Measurements from ENCODE around the gene VRK1.

VRK1 gene

GRCh38 chr14:96928779-96929380 lies 131.7 kb downstream of the VRK1 start:
- no peaks in the 10 kb centered on the region for H3K9me2 ChIP-seq (replicated peaks; ENCODE audit: control insufficient read depth, low read length)
- no peak overlapping the region for H3K4me3 ChIP-seq (ENCODE audit: low read length)
- H3F3A ChIP-seq (ENCODE audit: control insufficient read depth, insufficient read depth), result no peaks in the 10 kb centered on the region
- H3K9me3 ChIP-seq (ENCODE audit: control insufficient read depth, insufficient read depth, low read length), result no peaks in the 10 kb centered on the region
- no peaks in the 10 kb centered on the region for H3K36me3 ChIP-seq (ENCODE audit: control insufficient read depth, low read length)
- H3K79me2 ChIP-seq (ENCODE audit: control insufficient read depth, low read length), result no peaks in the 10 kb centered on the region
- no peaks in the 10 kb centered on the region for H3K27me3 ChIP-seq (ENCODE audit: control insufficient read depth, low read length)
- H3K27ac ChIP-seq (ENCODE audit: low read depth, low read length), result no peak overlapping the region
- H3K4me1 ChIP-seq (ENCODE audit: control insufficient read depth, low read length), result no peaks in the 10 kb centered on the region
- TF ChIP-seq EZH2phosphoT487 (IDR thresholded peaks at IDR 0.05; ENCODE audit: borderline replicate concordance, low read length) (no peak), CTCF (IDR thresholded peaks at IDR 0.05; ENCODE audit: low read depth, low read length, poor library complexity, severe bottlenecking) (no peak)
- no peaks in the 10 kb centered on the region for H4K20me1 ChIP-seq (ENCODE audit: control insufficient read depth, insufficient read depth, low read depth, low read length)
- no peak overlapping the region for H3K4me2 ChIP-seq (ENCODE audit: low read length)

GRCh38 chr14:96929950-96930349 lies 132.8 kb downstream of the VRK1 start:
- H3K27me3 ChIP-seq (ENCODE audit: control insufficient read depth, low read length), result no peaks in the 10 kb centered on the region
- H4K20me1 ChIP-seq (ENCODE audit: control insufficient read depth, insufficient read depth, low read depth, low read length), result no peaks in the 10 kb centered on the region
- no peak overlapping the region for H3K4me2 ChIP-seq (ENCODE audit: low read length)
- H3K4me1 ChIP-seq (ENCODE audit: control insufficient read depth, low read length), result no peaks in the 10 kb centered on the region
- no peaks in the 10 kb centered on the region for H3K79me2 ChIP-seq (ENCODE audit: control insufficient read depth, low read length)
- H3K9me2 ChIP-seq (replicated peaks; ENCODE audit: control insufficient read depth, low read length), result no peaks in the 10 kb centered on the region
- H3K36me3 ChIP-seq (ENCODE audit: control insufficient read depth, low read length), result no peaks in the 10 kb centered on the region
- no peak overlapping the region for H3K4me3 ChIP-seq (ENCODE audit: low read length)
- TF ChIP-seq EZH2phosphoT487 (IDR thresholded peaks at IDR 0.05; ENCODE audit: borderline replicate concordance, low read length) (no peak), CTCF (IDR thresholded peaks at IDR 0.05; ENCODE audit: low read depth, low read length, poor library complexity, severe bottlenecking) (no peak)
- H3F3A ChIP-seq (ENCODE audit: control insufficient read depth, insufficient read depth), result no peaks in the 10 kb centered on the region
- no peak overlapping the region for H3K27ac ChIP-seq (ENCODE audit: low read depth, low read length)
- no peaks in the 10 kb centered on the region for H3K9me3 ChIP-seq (ENCODE audit: control insufficient read depth, insufficient read depth, low read length)

- H3K27ac ChIP-seq (ENCODE audit: low read depth, low read length), result no peak overlapping the region
- no peaks in the 10 kb centered on the region for H3K79me2 ChIP-seq (ENCODE audit: control insufficient read depth, low read length)
- TF ChIP-seq CTCF (IDR thresholded peaks at IDR 0.05; ENCODE audit: low read depth, low read length, poor library complexity, severe bottlenecking), result no peak
- no peak for TF ChIP-seq EZH2phosphoT487 (IDR thresholded peaks at IDR 0.05; ENCODE audit: borderline replicate concordance, low read length)
- no peaks in the 10 kb centered on the region for H4K20me1 ChIP-seq (ENCODE audit: control insufficient read depth, insufficient read depth, low read depth, low read length)
- no peaks in the 10 kb centered on the region for H3K36me3 ChIP-seq (ENCODE audit: control insufficient read depth, low read length)
- no peak overlapping the region for H3K4me2 ChIP-seq (ENCODE audit: low read length)
- no peak overlapping the region for H3K4me3 ChIP-seq (ENCODE audit: low read length)
- H3K9me2 ChIP-seq (replicated peaks; ENCODE audit: control insufficient read depth, low read length), result no peaks in the 10 kb centered on the region
- no peaks in the 10 kb centered on the region for H3K4me1 ChIP-seq (ENCODE audit: control insufficient read depth, low read length)
- no peaks in the 10 kb centered on the region for H3K9me3 ChIP-seq (ENCODE audit: control insufficient read depth, insufficient read depth, low read length)
- no peaks in the 10 kb centered on the region for H3F3A ChIP-seq (ENCODE audit: control insufficient read depth, insufficient read depth)
- no peaks in the 10 kb centered on the region for H3K27me3 ChIP-seq (ENCODE audit: control insufficient read depth, low read length)
These were observed 133.3 kb downstream of the VRK1 start for GRCh38 chr14:96930526-96930925.
